Chondrocyte (in vitro differentiated cells): ENCODE data around the gene SIPA1L3. TPM values are rescaled to one million over a fixed set of nuclear protein-coding genes. Genes with fewer than 3 reads are reported as not detected.
A peak's percentile ranks its signal among the peaks of the same experiment; 100 is the strongest.

Experiments used
- DNase-seq: peaks from one replicate; pipeline ENCODE4 v3.0.0; 2021; ENCODE audit warnings: mixed read lengths, low spot score
- H3K27ac Mint-ChIP-seq: one replicate; pipeline ENCODE4 v1.8.0; 2021; ENCODE audit warnings: mild to moderate bottlenecking, moderate library complexity, mixed read lengths; ENCODE audit not compliant: unreplicated experiment
- H3K27me3 Mint-ChIP-seq: 2 replicates; pipeline ENCODE4 v1.8.0; 2021; ENCODE audit warnings: low read depth, mixed read lengths
- H3K36me3 Mint-ChIP-seq: 2 replicates; pipeline ENCODE4 v1.8.0; 2021; ENCODE audit warnings: low read depth, mixed read lengths
- H3K4me1 Mint-ChIP-seq: 2 replicates; pipeline ENCODE4 v1.8.0; 2021; ENCODE audit warnings: low read depth, mild to moderate bottlenecking, mixed read lengths
- H3K4me3 Mint-ChIP-seq: one replicate; pipeline ENCODE4 v1.8.0; 2021; ENCODE audit warnings: mild to moderate bottlenecking, moderate library complexity, mixed read lengths; ENCODE audit not compliant: unreplicated experiment
- H3K9me3 Mint-ChIP-seq: 2 replicates; pipeline ENCODE4 v1.8.0; 2021; ENCODE audit warnings: low read depth, mixed read lengths
- CTCF ChIP-seq: fragments of 200-600 bp; sonication (generic); IDR thresholded peaks from 2 replicates; pipeline ENCODE4 v1.5.0; 2021; ENCODE audit warnings: antibody characterized with exemption, mild to moderate bottlenecking, moderate library complexity
- total RNA-seq: library from RNA; stranded (reverse); gene quantifications from 3 replicates; pipeline ENCODE4 v1.2.1, GENCODE V29; 2021

SIPA1L3 gene
- total RNA-seq, 1 donor from 2014 or later = 17.5 TPM

- no peak overlapping the region for H3K4me3 Mint-ChIP-seq
- H3K4me1 Mint-ChIP-seq = peaks cover 10% of the 10 kb centered on the region
- no peak overlapping the region for H3K27ac Mint-ChIP-seq
- no peaks in the 10 kb centered on the region for H3K27me3 Mint-ChIP-seq
- TF ChIP-seq CTCF = no peak
- H3K9me3 Mint-ChIP-seq = no peaks in the 10 kb centered on the region
- DNase-seq = no peak
- H3K36me3 Mint-ChIP-seq = no peaks in the 10 kb centered on the region
These were observed 80.6 kb downstream of the SIPA1L3 start for GRCh38 chr19:37987356-37988332.

DNA sequence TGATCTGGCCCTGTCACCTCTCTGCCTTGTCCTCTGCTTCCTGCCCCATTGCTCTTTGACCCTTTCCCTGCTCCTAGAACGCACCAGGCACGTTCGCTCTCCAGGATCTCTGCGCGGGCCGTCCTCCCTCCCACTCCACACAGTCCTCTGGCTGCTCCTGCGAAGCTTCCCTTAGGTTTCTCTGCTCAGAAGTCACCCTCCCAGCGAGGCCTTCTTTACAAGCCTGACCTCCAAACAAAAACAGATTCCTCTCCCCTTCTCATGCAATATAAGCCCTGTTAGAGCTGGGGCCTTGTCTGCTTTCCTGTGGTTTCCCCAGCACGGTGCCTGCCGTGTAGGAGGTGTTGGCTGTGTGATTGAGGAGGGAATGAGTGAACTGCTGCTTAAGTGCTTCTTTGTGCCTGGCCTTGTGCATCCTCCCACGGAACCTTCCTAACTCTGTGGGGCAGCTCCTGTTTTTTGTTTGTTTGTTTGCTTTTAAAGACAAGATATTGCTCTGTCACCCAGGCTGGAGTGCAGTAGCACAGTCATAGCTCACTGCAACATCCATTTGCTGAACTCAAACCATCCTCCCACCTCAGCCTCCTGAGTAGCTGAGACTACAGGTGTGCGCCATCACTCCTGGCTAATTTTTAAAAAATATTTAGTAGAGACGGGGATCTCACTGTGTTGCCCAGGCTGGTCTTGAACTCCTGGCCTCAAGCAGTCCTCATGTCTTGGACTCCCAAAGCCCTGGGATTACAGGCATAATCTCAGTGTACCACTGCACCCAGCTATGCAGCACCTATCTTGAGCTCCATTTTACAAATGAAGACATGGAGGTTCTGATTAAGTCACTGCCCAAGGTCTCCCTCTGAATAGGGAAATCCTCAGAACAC is 82.0 kb downstream of the SIPA1L3 start:
- Mint-ChIP-seq H3K27me3 (no peaks in the 10 kb centered on the region), H3K4me1 (peaks cover 10% of the 10 kb centered on the region), H3K27ac (peak overlapping the region; percentile 63), H3K9me3 (no peaks in the 10 kb centered on the region), H3K36me3 (no peaks in the 10 kb centered on the region), H3K4me3 (no peak overlapping the region)
- no peak for DNase-seq
- TF ChIP-seq CTCF = no peak

GRCh38 chr19:37989855-37990254 is 82.8 kb downstream of the SIPA1L3 start:
- Mint-ChIP-seq H3K36me3 (peaks cover 3% of the 10 kb centered on the region), H3K4me1 (peaks cover 10% of the 10 kb centered on the region), H3K27ac (no peak overlapping the region), H3K9me3 (no peaks in the 10 kb centered on the region), H3K27me3 (no peaks in the 10 kb centered on the region), H3K4me3 (no peak overlapping the region)
- DNase-seq = no peak
- TF ChIP-seq CTCF = no peak

GRCh38 chr19:37990362-37990761 is 83.4 kb downstream of the SIPA1L3 start:
- no peak for TF ChIP-seq CTCF
- H3K4me3 Mint-ChIP-seq = no peak overlapping the region
- no peak for DNase-seq
- no peaks in the 10 kb centered on the region for H3K27me3 Mint-ChIP-seq
- peaks cover 10% of the 10 kb centered on the region for H3K4me1 Mint-ChIP-seq
- peaks cover 3% of the 10 kb centered on the region for H3K36me3 Mint-ChIP-seq
- no peaks in the 10 kb centered on the region for H3K9me3 Mint-ChIP-seq
- H3K27ac Mint-ChIP-seq = no peak overlapping the region
